ES-I3 (cell line): ENCODE data around the gene CNN3.

Experiments used
- H3K36me3 ChIP-seq: 2 replicates; pipeline ENCODE4 v1.6.1; 2013; ENCODE audit warnings: mild to moderate bottlenecking, low read length, control low read depth, moderate library complexity; ENCODE audit not compliant: insufficient read depth
- H3K4me1 ChIP-seq: 2 replicates; pipeline ENCODE4 v1.6.1; 2013; ENCODE audit warnings: mild to moderate bottlenecking, control low read depth, low read length; ENCODE audit not compliant: insufficient read depth
- H3K9ac ChIP-seq: 2 replicates; pipeline ENCODE4 v1.6.1; 2013; ENCODE audit warnings: low read depth, mild to moderate bottlenecking, low read length, moderate library complexity
- H3K9me3 ChIP-seq: 2 replicates; pipeline ENCODE4 v1.6.1; 2013; ENCODE audit warnings: mild to moderate bottlenecking, low read length, moderate library complexity; ENCODE audit not compliant: control insufficient read depth, insufficient read depth

CNN3 gene

GRCh38 chr1:94920061-94920460 lies 6.8 kb downstream of the CNN3 start:
- H3K9me3 ChIP-seq, result no peaks in the 10 kb centered on the region
- H3K9ac ChIP-seq, result no peak overlapping the region
- peaks cover 3% of the 10 kb centered on the region for H3K36me3 ChIP-seq
- peaks cover 41% of the 10 kb centered on the region for H3K4me1 ChIP-seq

- Histone ChIP-seq H3K9me3 (no peaks in the 10 kb centered on the region), H3K9ac (no peak overlapping the region), H3K4me1 (peaks cover 37% of the 10 kb centered on the region), H3K36me3 (peaks cover 3% of the 10 kb centered on the region)
Measured at GRCh38 chr1:94919241-94920030, 7.5 kb downstream of the CNN3 start.

GRCh38 chr1:94917251-94917650 lies 9.7 kb downstream of the CNN3 start:
- no peaks in the 10 kb centered on the region for H3K36me3 ChIP-seq

GRCh38 chr1:94912263-94913184 lies 14.4 kb downstream of the CNN3 start:
- H3K4me1 ChIP-seq, result peaks cover 39% of the 10 kb centered on the region
- peaks cover 4% of the 10 kb centered on the region; the same call in 1 of the 2 replicates for H3K36me3 ChIP-seq
- no peaks in the 10 kb centered on the region for H3K9me3 ChIP-seq

More at GRCh38 chr1:94917251-94917650, 9.7 kb downstream of the CNN3 start:
- no peak overlapping the region for H3K9ac ChIP-seq
- H3K9me3 ChIP-seq, result no peaks in the 10 kb centered on the region
- H3K4me1 ChIP-seq, result peaks cover 34% of the 10 kb centered on the region

GRCh38 chr1:94909486-94909885 lies 17.4 kb downstream of the CNN3 start:
- Histone ChIP-seq H3K4me1 (peaks cover 42% of the 10 kb centered on the region), H3K36me3 (peaks cover 7% of the 10 kb centered on the region), H3K9me3 (no peaks in the 10 kb centered on the region), H3K9ac (no peak overlapping the region)

More at GRCh38 chr1:94912263-94913184, 14.4 kb downstream of the CNN3 start:
- no peak overlapping the region for H3K9ac ChIP-seq

GRCh38 chr1:94908965-94909364 lies 17.9 kb downstream of the CNN3 start:
- peaks cover 7% of the 10 kb centered on the region for H3K36me3 ChIP-seq

GRCh38 chr1:94908190-94908589 lies 18.7 kb downstream of the CNN3 start:
- H3K9ac ChIP-seq, result no peak overlapping the region
- peaks cover 7% of the 10 kb centered on the region for H3K36me3 ChIP-seq
- no peaks in the 10 kb centered on the region for H3K9me3 ChIP-seq
- peaks cover 37% of the 10 kb centered on the region for H3K4me1 ChIP-seq

More at GRCh38 chr1:94908965-94909364, 17.9 kb downstream of the CNN3 start:
- peaks cover 42% of the 10 kb centered on the region for H3K4me1 ChIP-seq
- no peak overlapping the region for H3K9ac ChIP-seq
- no peaks in the 10 kb centered on the region for H3K9me3 ChIP-seq

GRCh38 chr1:94907136-94907535 lies 19.8 kb downstream of the CNN3 start:
- Histone ChIP-seq H3K36me3 (peaks cover 11% of the 10 kb centered on the region), H3K9ac (no peak overlapping the region), H3K4me1 (peaks cover 28% of the 10 kb centered on the region), H3K9me3 (no peaks in the 10 kb centered on the region)

GRCh38 chr1:94906382-94906781 lies 20.5 kb downstream of the CNN3 start:
- Histone ChIP-seq H3K36me3 (peaks cover 17% of the 10 kb centered on the region), H3K9me3 (no peaks in the 10 kb centered on the region), H3K4me1 (peaks cover 28% of the 10 kb centered on the region), H3K9ac (no peak overlapping the region)

- peaks cover 18% of the 10 kb centered on the region for H3K4me1 ChIP-seq
- peaks cover 14% of the 10 kb centered on the region for H3K36me3 ChIP-seq
- H3K9me3 ChIP-seq, result no peaks in the 10 kb centered on the region
- no peak overlapping the region for H3K9ac ChIP-seq
Measured at GRCh38 chr1:94905207-94905606, 21.7 kb downstream of the CNN3 start.

- Histone ChIP-seq H3K36me3 (peaks cover 18% of the 10 kb centered on the region), H3K4me1 (peaks cover 7% of the 10 kb centered on the region; the same call in 1 of the 2 replicates), H3K9me3 (no peaks in the 10 kb centered on the region)
Measured at GRCh38 chr1:94903280-94904009, 23.5 kb downstream of the CNN3 start.

GRCh38 chr1:94901841-94902240 lies 25.1 kb downstream of the CNN3 start:
- Histone ChIP-seq H3K9ac (no peak overlapping the region), H3K9me3 (no peaks in the 10 kb centered on the region), H3K36me3 (peaks cover 22% of the 10 kb centered on the region), H3K4me1 (peaks cover 3% of the 10 kb centered on the region; the same call in 1 of the 2 replicates)

More at GRCh38 chr1:94903280-94904009, 23.5 kb downstream of the CNN3 start:
- no peak overlapping the region for H3K9ac ChIP-seq

GRCh38 chr1:94899756-94900155 lies 27.2 kb downstream of the CNN3 start:
- Histone ChIP-seq H3K9me3 (no peaks in the 10 kb centered on the region), H3K4me1 (no peaks in the 10 kb centered on the region), H3K36me3 (peaks cover 35% of the 10 kb centered on the region), H3K9ac (no peak overlapping the region)
